SK-N-SH (cell line): Measurements from ENCODE around the gene ACTC1. TPM values are rescaled to one million over a fixed set of nuclear protein-coding genes. Genes with fewer than 3 reads are reported as not detected.

ENCODE experiments used
- CTCF ChIA-PET: fragments of 300-600, 350-600 bp; formaldehyde crosslinking; extraction: SDS; loops from one replicate; lab custom pipeline; 2021; lab: Yijun Ruan, JAX
- POLR2A ChIA-PET: fragments of 350-600 bp; sonication (Branson Sonifier 250); formaldehyde crosslinking; extraction: SDS; loops from one replicate; lab custom pipeline; 2020; ENCODE audit warnings: antibody characterized with exemption, inconsistent platforms; lab: Yijun Ruan, JAX
- DNase-seq: peaks from one replicate; pipeline ENCODE4 v3.0.0; 2012
- H2AFZ ChIP-seq: fragments of 200-600 bp; sonication (generic); 2 replicates; pipeline ENCODE4 v1.8.1; 2016; ENCODE audit warnings: antibody characterized with exemption, mild to moderate bottlenecking, low read depth
- H3F3A ChIP-seq: fragments of 200-600 bp; sonication (generic); replicated peaks from 2 replicates; pipeline ENCODE3; 2016; ENCODE audit warnings: antibody characterized with exemption, mild to moderate bottlenecking; ENCODE audit not compliant: insufficient read depth
- H3K27ac ChIP-seq, 2 experiments: fragments of 200-500 bp in 1 of 2; fragments of 200-600 bp in 1 of 2; sonication (Bioruptor generic) in 1 of 2; sonication (generic), shearing (Covaris generic) in 1 of 2; 2 replicates each; pipeline versions ENCODE4 v1.5.1 to v1.6.1; 2014 to 2016; ENCODE audit warnings: low read depth in 2 of 2, inconsistent platforms in 1 of 2, low read length in 1 of 2, mild to moderate bottlenecking in 1 of 2, mixed read lengths in 1 of 2
- H3K27me3 ChIP-seq: fragments of 200-600 bp; sonication (generic), shearing (Covaris generic); 2 replicates; pipeline ENCODE4 v1.6.1; 2016; ENCODE audit warnings: mixed run types; ENCODE audit not compliant: insufficient read depth
- H3K36me3 ChIP-seq, 2 experiments: fragments of 200-500 bp in 1 of 2; fragments of 200-600 bp in 1 of 2; sonication (Bioruptor generic) in 1 of 2; sonication (generic) in 1 of 2; replicated peaks in 1 of 2; 2 replicates each; pipeline versions ENCODE3 to v1.5.1; 2014 to 2016; ENCODE audit warnings: low read length in 1 of 2, mild to moderate bottlenecking in 1 of 2; ENCODE audit not compliant: insufficient read depth in 2 of 2, control insufficient read depth in 1 of 2
- H3K4me1 ChIP-seq, 2 experiments: fragments of 200-500 bp in 1 of 2; fragments of 200-600 bp in 1 of 2; sonication (Bioruptor generic) in 1 of 2; sonication (generic), shearing (Covaris generic) in 1 of 2; 2 replicates each; pipeline versions ENCODE4 v1.5.1 to v1.6.1; 2014 to 2016; ENCODE audit warnings: low read depth in 1 of 2, low read length in 1 of 2, mixed run types in 1 of 2; ENCODE audit not compliant: insufficient read depth in 2 of 2, control insufficient read depth in 1 of 2
- H3K4me2 ChIP-seq: fragments of 200-600 bp; sonication (generic), shearing (Covaris generic); 2 replicates; pipeline ENCODE4 v1.6.1; 2017; ENCODE audit warnings: mixed run types
- H3K4me3 ChIP-seq, 2 experiments: fragments of 200-500 bp in 1 of 2; fragments of 200-600 bp in 1 of 2; sonication (Bioruptor generic) in 1 of 2; sonication (generic), shearing (Covaris generic) in 1 of 2; 2 replicates each; pipeline versions ENCODE4 v1.5.1 to v1.8.1; 2014 to 2016; ENCODE audit warnings: low read depth in 2 of 2, inconsistent platforms in 1 of 2, low read length in 1 of 2, mild to moderate bottlenecking in 1 of 2, mixed read lengths in 1 of 2, moderate library complexity in 1 of 2
- H3K79me2 ChIP-seq: fragments of 200-600 bp; sonication (generic); 2 replicates; pipeline ENCODE4 v1.8.1; 2017; ENCODE audit warnings: mild to moderate bottlenecking; ENCODE audit not compliant: insufficient read depth
- H3K9ac ChIP-seq: fragments of 200-600 bp; sonication (generic); 2 replicates; pipeline ENCODE4 v1.6.1; 2017; ENCODE audit warnings: mixed run types
- H3K9me2 ChIP-seq: fragments of 200-600 bp; sonication (generic); 2 replicates; pipeline ENCODE4 v1.6.1; 2017; ENCODE audit warnings: mixed run types
- H3K9me3 ChIP-seq: fragments of 200-600 bp; sonication (generic); 2 replicates; pipeline ENCODE4 v1.6.1; 2017; ENCODE audit warnings: mixed run types, mild to moderate bottlenecking, moderate library complexity
- H4K20me1 ChIP-seq: fragments of 200-600 bp; sonication (generic); 2 replicates; pipeline ENCODE4 v1.6.1; 2017; ENCODE audit warnings: mild to moderate bottlenecking, mixed run types; ENCODE audit not compliant: insufficient read depth
- ELF1 ChIP-seq: IDR thresholded peaks from 2 replicates; pipeline ENCODE4 v1.4.0; 2012
- MEF2A ChIP-seq: IDR thresholded peaks from 2 replicates; pipeline ENCODE4 v1.4.0; 2012; ENCODE audit warnings: low read depth, borderline replicate concordance
- POLR2AphosphoS5 ChIP-seq: IDR thresholded peaks from 2 replicates; pipeline ENCODE4 v1.6.1; 2012; ENCODE audit warnings: low read depth, low read length
- TEAD4 ChIP-seq: IDR thresholded peaks from 2 replicates; pipeline ENCODE4 v1.4.0; 2012; ENCODE audit warnings: mild to moderate bottlenecking, borderline replicate concordance; ENCODE audit not compliant: insufficient read depth
- USF1 ChIP-seq: IDR thresholded peaks from 2 replicates; pipeline ENCODE4 v1.4.0; 2012; ENCODE audit warnings: low read depth, borderline replicate concordance
- WGBS: methylation state at CpG from one replicate; pipeline ENCODE4 v1.1.6; 2017; ENCODE audit warnings: low lambda C conversion rate; 5-methylcytosine and 5-hydroxymethylcytosine counted together
- polyA plus RNA-seq, 3 experiments: library from polyadenylated mRNA; depleted of rRNA; stranded (reverse); fragments of >200 nt; gene quantifications; 2 replicates each; pipeline ENCODE4 v1.2.3, GENCODE V29; 2012
- TF ChIP-seq, protein P1 (sequence below): IDR thresholded peaks from 2 replicates; pipeline ENCODE4 v1.6.1; 2012; ENCODE audit warnings: mild to moderate bottlenecking, low read depth, low read length, moderate library complexity

Gene ACTC1
- polyA plus RNA-seq, 1 of the 3 experiments (the other 2 are of a cell fraction), result not detected

DNA sequence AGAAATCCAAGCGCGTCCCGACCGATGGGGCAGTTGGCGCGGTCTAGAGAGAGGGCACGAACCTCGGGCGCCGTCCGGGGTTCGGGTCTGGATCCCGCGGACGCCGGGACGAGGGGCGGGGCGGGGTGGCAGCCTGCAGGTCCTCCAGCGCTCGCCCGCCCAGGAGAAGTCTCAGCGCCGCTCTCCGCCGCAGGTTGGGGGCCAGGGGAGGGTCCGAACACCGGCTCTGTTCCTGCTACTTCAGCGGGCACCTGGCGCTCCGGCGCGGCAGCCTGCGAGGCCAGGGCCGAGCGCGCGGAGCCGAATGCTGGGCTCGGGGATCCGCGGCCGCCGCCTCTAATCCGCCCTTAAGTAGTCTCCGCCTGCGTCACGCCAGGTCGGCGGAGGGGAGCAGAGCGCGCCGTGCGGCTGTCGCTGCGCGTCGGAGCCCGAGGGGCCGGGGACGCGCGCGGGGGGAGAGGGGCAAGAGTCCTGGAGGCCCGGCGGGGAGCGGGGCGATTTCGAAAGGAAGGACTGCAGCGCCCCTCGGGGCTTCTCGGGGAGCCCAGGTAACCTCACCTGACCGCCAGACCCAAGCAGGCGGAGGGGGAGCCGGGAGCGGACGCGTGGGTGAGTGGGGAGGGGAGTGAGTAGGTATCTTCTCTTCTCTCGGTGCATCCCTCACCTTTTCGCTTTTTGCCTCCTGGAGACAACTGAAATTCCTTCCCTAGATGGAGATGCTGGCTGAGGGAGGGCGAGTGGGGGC is 40.5 kb downstream of the ACTC1 start, which contains the start of gene GJD2:
Gene GJD2, minus strand, starts transcription at position 325 of the 745 bp plus-strand sequence. CDS start 510 bp downstream, outside the sequence.
- peak within 1 kb of the TSS; percentile 35; the same call in 1 of the 2 replicates for H2AFZ ChIP-seq
- peak within 1 kb of the TSS; percentile 81 for H3K4me2 ChIP-seq
- H3K27me3 ChIP-seq, result peaks cover 30% of the 10 kb centered on the region
- CTCF ChIA-PET, result no interaction called here
- H3K27ac ChIP-seq, result no peak within 1 kb of the TSS
- H3K9me2 ChIP-seq, result no peaks in the 10 kb centered on the region
- DNase-seq, result peak; percentile 82
- H3K36me3 ChIP-seq, result no peaks in the 10 kb centered on the region
- H3F3A ChIP-seq, result no peaks in the 10 kb centered on the region
- peak within 1 kb of the TSS; percentile 44 to 52; a peak in 3 of 4 replicates for H3K4me3 ChIP-seq
- H3K9me3 ChIP-seq, result no peaks in the 10 kb centered on the region
- TF ChIP-seq ELF1, result no peak
- TF ChIP-seq, protein P1, sequence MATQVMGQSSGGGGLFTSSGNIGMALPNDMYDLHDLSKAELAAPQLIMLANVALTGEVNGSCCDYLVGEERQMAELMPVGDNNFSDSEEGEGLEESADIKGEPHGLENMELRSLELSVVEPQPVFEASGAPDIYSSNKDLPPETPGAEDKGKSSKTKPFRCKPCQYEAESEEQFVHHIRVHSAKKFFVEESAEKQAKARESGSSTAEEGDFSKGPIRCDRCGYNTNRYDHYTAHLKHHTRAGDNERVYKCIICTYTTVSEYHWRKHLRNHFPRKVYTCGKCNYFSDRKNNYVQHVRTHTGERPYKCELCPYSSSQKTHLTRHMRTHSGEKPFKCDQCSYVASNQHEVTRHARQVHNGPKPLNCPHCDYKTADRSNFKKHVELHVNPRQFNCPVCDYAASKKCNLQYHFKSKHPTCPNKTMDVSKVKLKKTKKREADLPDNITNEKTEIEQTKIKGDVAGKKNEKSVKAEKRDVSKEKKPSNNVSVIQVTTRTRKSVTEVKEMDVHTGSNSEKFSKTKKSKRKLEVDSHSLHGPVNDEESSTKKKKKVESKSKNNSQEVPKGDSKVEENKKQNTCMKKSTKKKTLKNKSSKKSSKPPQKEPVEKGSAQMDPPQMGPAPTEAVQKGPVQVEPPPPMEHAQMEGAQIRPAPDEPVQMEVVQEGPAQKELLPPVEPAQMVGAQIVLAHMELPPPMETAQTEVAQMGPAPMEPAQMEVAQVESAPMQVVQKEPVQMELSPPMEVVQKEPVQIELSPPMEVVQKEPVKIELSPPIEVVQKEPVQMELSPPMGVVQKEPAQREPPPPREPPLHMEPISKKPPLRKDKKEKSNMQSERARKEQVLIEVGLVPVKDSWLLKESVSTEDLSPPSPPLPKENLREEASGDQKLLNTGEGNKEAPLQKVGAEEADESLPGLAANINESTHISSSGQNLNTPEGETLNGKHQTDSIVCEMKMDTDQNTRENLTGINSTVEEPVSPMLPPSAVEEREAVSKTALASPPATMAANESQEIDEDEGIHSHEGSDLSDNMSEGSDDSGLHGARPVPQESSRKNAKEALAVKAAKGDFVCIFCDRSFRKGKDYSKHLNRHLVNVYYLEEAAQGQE, result 0 out of 2 replicates have a peak, but pooled peaks have one; percentile 9
- H3K79me2 ChIP-seq, result no peaks in the 10 kb centered on the region
- no peaks in the 10 kb centered on the region for H4K20me1 ChIP-seq
- H3K4me1 ChIP-seq, result peaks cover 0 to 2% of the 10 kb centered on the region in 2 experiments; a peak in 1 of 4 replicates
- WGBS, result 2% methylated on average over 36 of the region's 81 CpGs
- H3K9ac ChIP-seq, result no peak within 1 kb of the TSS
- POLR2A ChIA-PET, result no interaction called here

GRCh38 chr15:34754171-34754601 is 41.2 kb downstream of the ACTC1 start:
- H3K9ac ChIP-seq, result no peak overlapping the region
- H3K4me2 ChIP-seq, result peak overlapping the region; percentile 81; the same call in 1 of the 2 replicates
- peak overlapping the region; percentile 44 to 52; a peak in 2 of 4 replicates for H3K4me3 ChIP-seq
- POLR2A ChIA-PET, result no interaction called here
- H3K4me1 ChIP-seq, result peaks cover 0 to 2% of the 10 kb centered on the region in 2 experiments; a peak in 1 of 4 replicates
- H3K79me2 ChIP-seq, result no peaks in the 10 kb centered on the region
- H4K20me1 ChIP-seq, result no peaks in the 10 kb centered on the region
- no peaks in the 10 kb centered on the region for H3K36me3 ChIP-seq
- 42% methylated on average over 16 of the region's 27 CpGs for WGBS
- no peak overlapping the region for H3K27ac ChIP-seq
- no peaks in the 10 kb centered on the region for H3K9me2 ChIP-seq
- DNase-seq, result peak; percentile 62
- peaks cover 30% of the 10 kb centered on the region for H3K27me3 ChIP-seq
- no peak overlapping the region for H2AFZ ChIP-seq
- CTCF ChIA-PET, result no interaction called here
- H3K9me3 ChIP-seq, result no peaks in the 10 kb centered on the region
- no peaks in the 10 kb centered on the region for H3F3A ChIP-seq
- TF ChIP-seq TEAD4 (no peak), MEF2A (no peak), POLR2AphosphoS5 (no peak), USF1 (no peak)
